Measurements from ENCODE around the gene FAM114A2.

DNA sequence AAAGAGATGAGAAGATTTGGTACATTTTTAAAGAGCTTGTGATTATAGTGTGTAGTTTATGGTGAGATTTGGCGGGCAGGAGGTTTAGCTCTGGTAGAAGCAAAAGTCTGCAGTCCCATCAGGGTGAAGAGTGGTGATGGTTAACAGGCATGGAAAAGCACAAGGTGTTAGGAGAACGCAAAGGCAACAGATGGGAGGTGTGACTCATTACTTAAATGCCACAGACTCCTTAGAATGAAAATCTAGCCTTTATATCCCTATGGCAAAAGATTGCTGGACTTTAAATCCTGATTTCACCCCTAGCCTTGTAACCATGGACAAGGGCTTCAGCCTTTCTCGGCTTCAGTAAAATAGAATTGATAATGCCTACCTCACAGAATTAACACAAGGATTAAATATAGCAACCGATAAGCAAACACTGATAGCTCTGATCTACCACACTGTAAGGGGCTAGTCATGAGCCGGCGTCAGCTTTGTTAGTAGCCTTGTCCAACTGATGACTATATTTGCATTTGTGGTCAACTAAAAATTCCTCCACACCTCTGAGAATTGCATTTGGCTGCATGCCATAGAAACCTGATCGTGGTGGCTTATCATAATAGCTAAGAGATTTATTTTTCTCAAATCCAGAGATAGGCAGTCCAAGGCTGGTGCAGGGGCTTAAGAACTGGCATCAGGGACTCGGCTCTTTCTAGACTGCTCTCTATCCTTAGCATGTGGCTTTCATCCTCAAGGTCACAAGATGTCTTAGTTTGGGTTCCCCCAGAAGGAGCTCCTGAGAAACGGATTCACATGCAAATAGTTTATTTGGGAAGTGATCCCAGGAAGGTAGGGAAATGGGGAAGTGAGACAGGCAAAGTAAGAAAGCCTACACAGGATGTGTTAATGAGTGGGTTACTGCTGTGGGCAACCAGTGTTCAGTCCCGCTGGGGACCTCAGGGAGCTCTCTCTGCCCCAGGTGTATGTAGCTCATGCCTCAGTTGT lies 19.6 kb upstream of the FAM114A2 start:
- TF ChIP-seq GATA2 (IDR thresholded peaks at IDR 0.05; ENCODE audit: low read depth, low read length): no peak
- no peak for TF ChIP-seq GATA3 (IDR thresholded peaks at IDR 0.05; ENCODE audit: low read depth, low read length)
